Measurements from ENCODE around the gene SEMA5B. TPM values are rescaled to one million over a fixed set of nuclear protein-coding genes. Genes with fewer than 3 reads are reported as not detected.

SEMA5B gene
- total and polyA plus RNA-seq, 2 of the 4 experiments (the other 2 are of a cell fraction) = not detected

DNA sequence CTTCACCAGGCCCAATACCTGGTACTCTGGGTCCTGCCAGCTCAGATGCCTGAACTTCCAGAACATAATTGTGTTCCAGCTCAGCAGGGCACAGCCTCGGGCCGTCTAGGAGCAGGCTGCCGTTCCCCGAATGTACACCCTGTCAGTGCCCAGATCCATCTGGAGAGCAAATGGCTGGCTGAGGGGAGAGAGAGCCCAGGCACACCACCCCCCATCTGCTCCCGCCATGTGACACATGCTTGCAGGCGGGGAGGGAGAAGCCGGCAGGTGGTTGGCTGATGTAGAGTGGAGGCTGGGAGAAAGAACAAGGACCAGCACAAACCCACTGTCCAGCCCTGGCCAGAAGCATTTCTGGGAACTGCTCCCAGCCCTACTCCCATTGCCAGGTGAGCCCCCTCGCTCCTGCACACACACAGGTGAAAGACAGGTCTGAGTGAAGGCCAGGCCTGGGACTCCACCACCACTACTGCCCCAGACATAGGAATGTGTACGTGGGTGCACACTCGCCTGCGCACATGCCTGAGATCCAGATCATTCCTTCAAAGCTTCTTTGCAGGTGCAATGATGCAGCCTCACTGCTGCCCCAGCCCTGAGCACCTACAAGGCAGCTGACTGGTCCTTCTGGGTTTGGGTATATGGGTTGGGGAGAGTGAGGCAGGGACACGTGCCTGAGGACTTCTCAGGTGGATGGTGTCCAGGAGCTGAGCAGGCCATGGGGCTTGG lies 53.5 kb downstream of the SEMA5B start:
- H4K5ac ChIP-seq (ENCODE audit: low read depth, low read length) = no peak overlapping the region
- no peak overlapping the region for H2BK5ac ChIP-seq (ENCODE audit: low read depth, low read length, poor library complexity, severe bottlenecking)
- ChIA-PET POLR2A (ENCODE audit: unreplicated experiment) (no interaction called here), CTCF (interaction anchor here (1.2 kb wide), 1 partner anchor 66 kb away, joined by 3 read pairs; no protein-coding TSS in a partner anchor)
- no peak overlapping the region for H3K4me3 ChIP-seq (ENCODE audit: insufficient read depth, low read depth, low read length)
- no CpG with 5 or more reads among the region's 12 CpGs for WGBS, 2 experiments (ENCODE audit: extremely low coverage in 2 of 2, insufficient read length in 1 of 2)
- no peak overlapping the region for H4K91ac ChIP-seq (ENCODE audit: insufficient read depth, low read depth, low read length)
- H3K14ac ChIP-seq (replicated peaks; ENCODE audit: low read depth, low read length) = no peak overlapping the region
- H3K4ac ChIP-seq (ENCODE audit: low read depth, low read length) = no peak overlapping the region
- H3K27me3 ChIP-seq (ENCODE audit: control insufficient read depth, insufficient read depth, low read length) = peaks cover 41% of the 10 kb centered on the region
- no peak overlapping the region for H3K23ac ChIP-seq (ENCODE audit: low read depth, low read length)
- in situ Hi-C loops (cut with MboI; ENCODE audit: low sequenced_read_pairs) = no loop called here
- H3K18ac ChIP-seq (ENCODE audit: low read depth, low read length) = no peak overlapping the region
- H3K79me1 ChIP-seq (ENCODE audit: low read depth in 1 of 2, low read length in 2 of 2) = no peaks in the 10 kb centered on the region
- DNase-seq (no peak), ATAC-seq (ENCODE audit: low read depth) (no peak)
- intact Hi-C loops (cut with micrococcal nuclease) = no loop called here
- no peak for TF ChIP-seq RAD21 (IDR thresholded peaks at IDR 0.05; ENCODE audit: low read length)
- TF ChIP-seq, protein P1, sequence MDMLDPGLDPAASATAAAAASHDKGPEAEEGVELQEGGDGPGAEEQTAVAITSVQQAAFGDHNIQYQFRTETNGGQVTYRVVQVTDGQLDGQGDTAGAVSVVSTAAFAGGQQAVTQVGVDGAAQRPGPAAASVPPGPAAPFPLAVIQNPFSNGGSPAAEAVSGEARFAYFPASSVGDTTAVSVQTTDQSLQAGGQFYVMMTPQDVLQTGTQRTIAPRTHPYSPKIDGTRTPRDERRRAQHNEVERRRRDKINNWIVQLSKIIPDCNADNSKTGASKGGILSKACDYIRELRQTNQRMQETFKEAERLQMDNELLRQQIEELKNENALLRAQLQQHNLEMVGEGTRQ (IDR thresholded peaks at IDR 0.05; ENCODE audit: low read depth, low read length) = no peak
- TF ChIP-seq CHD1 (IDR thresholded peaks at IDR 0.05; ENCODE audit: low read depth, low read length) = no peak
- no peak for TF ChIP-seq MXI1 (IDR thresholded peaks at IDR 0.05; ENCODE audit: borderline replicate concordance, low read depth, low read length)
- TF ChIP-seq, protein P2, sequence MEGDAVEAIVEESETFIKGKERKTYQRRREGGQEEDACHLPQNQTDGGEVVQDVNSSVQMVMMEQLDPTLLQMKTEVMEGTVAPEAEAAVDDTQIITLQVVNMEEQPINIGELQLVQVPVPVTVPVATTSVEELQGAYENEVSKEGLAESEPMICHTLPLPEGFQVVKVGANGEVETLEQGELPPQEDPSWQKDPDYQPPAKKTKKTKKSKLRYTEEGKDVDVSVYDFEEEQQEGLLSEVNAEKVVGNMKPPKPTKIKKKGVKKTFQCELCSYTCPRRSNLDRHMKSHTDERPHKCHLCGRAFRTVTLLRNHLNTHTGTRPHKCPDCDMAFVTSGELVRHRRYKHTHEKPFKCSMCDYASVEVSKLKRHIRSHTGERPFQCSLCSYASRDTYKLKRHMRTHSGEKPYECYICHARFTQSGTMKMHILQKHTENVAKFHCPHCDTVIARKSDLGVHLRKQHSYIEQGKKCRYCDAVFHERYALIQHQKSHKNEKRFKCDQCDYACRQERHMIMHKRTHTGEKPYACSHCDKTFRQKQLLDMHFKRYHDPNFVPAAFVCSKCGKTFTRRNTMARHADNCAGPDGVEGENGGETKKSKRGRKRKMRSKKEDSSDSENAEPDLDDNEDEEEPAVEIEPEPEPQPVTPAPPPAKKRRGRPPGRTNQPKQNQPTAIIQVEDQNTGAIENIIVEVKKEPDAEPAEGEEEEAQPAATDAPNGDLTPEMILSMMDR (conservative IDR thresholded peaks at IDR 0.05; ENCODE audit: low read depth, low read length) = no peak
- TF ChIP-seq BHLHE40 (IDR thresholded peaks at IDR 0.05; ENCODE audit: low read depth, low read length) = no peak
- no peak for TF ChIP-seq POLR2A (IDR thresholded peaks at IDR 0.05; ENCODE audit: low read depth, low read length)
- TF ChIP-seq CEBPB (IDR thresholded peaks at IDR 0.05; ENCODE audit: low read depth, low read length) = no peak
- no peak for TF ChIP-seq SMC3 (IDR thresholded peaks at IDR 0.05; ENCODE audit: low read depth, low read length)
- no peak for TF ChIP-seq MAFK (IDR thresholded peaks at IDR 0.05; ENCODE audit: low read depth, low read length)
- TF ChIP-seq RCOR1 (IDR thresholded peaks at IDR 0.05; ENCODE audit: insufficient replicate concordance, low read length) = no peak
- no peak for TF ChIP-seq MAZ (IDR thresholded peaks at IDR 0.05; ENCODE audit: borderline replicate concordance, low read depth, low read length)
- no peak for TF ChIP-seq FOS (IDR thresholded peaks at IDR 0.05; ENCODE audit: low read depth, low read length)
- TF ChIP-seq, protein P3, sequence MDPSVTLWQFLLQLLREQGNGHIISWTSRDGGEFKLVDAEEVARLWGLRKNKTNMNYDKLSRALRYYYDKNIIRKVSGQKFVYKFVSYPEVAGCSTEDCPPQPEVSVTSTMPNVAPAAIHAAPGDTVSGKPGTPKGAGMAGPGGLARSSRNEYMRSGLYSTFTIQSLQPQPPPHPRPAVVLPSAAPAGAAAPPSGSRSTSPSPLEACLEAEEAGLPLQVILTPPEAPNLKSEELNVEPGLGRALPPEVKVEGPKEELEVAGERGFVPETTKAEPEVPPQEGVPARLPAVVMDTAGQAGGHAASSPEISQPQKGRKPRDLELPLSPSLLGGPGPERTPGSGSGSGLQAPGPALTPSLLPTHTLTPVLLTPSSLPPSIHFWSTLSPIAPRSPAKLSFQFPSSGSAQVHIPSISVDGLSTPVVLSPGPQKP (IDR thresholded peaks at IDR 0.05; ENCODE audit: borderline replicate concordance, low read depth, low read length) = no peak
- TF ChIP-seq RFX5 (IDR thresholded peaks at IDR 0.05; ENCODE audit: low read depth, low read length) = no peak
- no peak for TF ChIP-seq NFE2L2 (IDR thresholded peaks at IDR 0.05; ENCODE audit: low read depth, low read length)
- H3K9me1 ChIP-seq (ENCODE audit: insufficient read depth, low read length) = no peaks in the 10 kb centered on the region
- no peak overlapping the region for H2AFZ ChIP-seq (replicated peaks; ENCODE audit: low read length, poor library complexity)
- H3K9me3 ChIP-seq (ENCODE audit: control insufficient read depth, insufficient read depth, low read length) = no peaks in the 10 kb centered on the region
- H3K36me3 ChIP-seq (ENCODE audit: control insufficient read depth, insufficient read depth, low read length) = no peaks in the 10 kb centered on the region
- no peak overlapping the region for H2AK5ac ChIP-seq (ENCODE audit: low read depth, low read length)
- no peak overlapping the region for H2AK9ac ChIP-seq (replicated peaks; ENCODE audit: low read depth, low read length, poor library complexity)
- no peak overlapping the region for H2BK15ac ChIP-seq (ENCODE audit: low read depth, low read length)
- no peak overlapping the region for H3K27ac ChIP-seq (ENCODE audit: insufficient read depth, low read length)
- peaks cover 23% of the 10 kb centered on the region for H3K4me1 ChIP-seq (ENCODE audit: control insufficient read depth, insufficient read depth, low read length)
- no peak overlapping the region for H2BK120ac ChIP-seq (ENCODE audit: low read depth, low read length)
- no TSS peak for BruUV-seq (replicated peaks)
- H3K9ac ChIP-seq (ENCODE audit: low read depth, low read length) = no peak overlapping the region
- H4K20me1 ChIP-seq (ENCODE audit: insufficient read depth, low read length) = no peaks in the 10 kb centered on the region
- H4K8ac ChIP-seq (ENCODE audit: low read depth in 2 of 2, low read length in 2 of 2) = no peak overlapping the region
- dilution Hi-C loops (cut with HindIII; ENCODE audit: low sequenced_read_pairs, unreplicated experiment) = no loop called here
- H3K4me2 ChIP-seq (ENCODE audit: low read depth, low read length) = no peak overlapping the region
- H2BK20ac ChIP-seq (ENCODE audit: low read depth, low read length) = no peak overlapping the region
- no peak overlapping the region for H3K56ac ChIP-seq (ENCODE audit: extremely low read depth, insufficient read depth, low read length)

Measured in IMR-90 (cell line).